GM23338 (cell line): ENCODE results near the gene KLHL13. TPM values are rescaled to one million over a fixed set of nuclear protein-coding genes. Genes with fewer than 3 reads are reported as not detected.

Experiments
- ATAC-seq: fragments of 200-7000 bp; cut with Tn5 transposase; 3 replicates; pipeline ENCODE4 v1.9.1; 2020
- DNase-seq: peaks from one replicate; pipeline ENCODE4 v3.0.0-alpha.2; 2015; ENCODE audit warnings: low spot score
- H2AFZ ChIP-seq: fragments of 200-600 bp; sonication (generic); 2 replicates; pipeline ENCODE4 v1.8.0; 2016; ENCODE audit warnings: antibody characterized with exemption, mild to moderate bottlenecking, moderate library complexity
- H3F3A ChIP-seq: fragments of 200-600 bp; sonication (generic); replicated peaks from 2 replicates; pipeline ENCODE4 v1.8.0; 2017; ENCODE audit warnings: antibody characterized with exemption, mixed run types, low read depth
- H3K27ac ChIP-seq: fragments of 200-600 bp; sonication (generic); 2 replicates; pipeline ENCODE4 v1.6.1; 2016; ENCODE audit warnings: low read depth
- H3K27me3 ChIP-seq: fragments of 200-600 bp; sonication (generic); 2 replicates; pipeline ENCODE4 v1.8.0; 2016; ENCODE audit warnings: mild to moderate bottlenecking, mixed run types, moderate library complexity; ENCODE audit not compliant: insufficient read depth
- H3K36me3 ChIP-seq: fragments of 200-600 bp; sonication (generic); 2 replicates; pipeline ENCODE4 v1.8.0; 2016; ENCODE audit warnings: mild to moderate bottlenecking; ENCODE audit not compliant: insufficient read depth
- H3K4me1 ChIP-seq: fragments of 200-600 bp; sonication (generic); 2 replicates; pipeline ENCODE4 v1.8.0; 2016; ENCODE audit warnings: mild to moderate bottlenecking, moderate library complexity; ENCODE audit not compliant: insufficient read depth
- H3K4me2 ChIP-seq: fragments of 200-600 bp; sonication (generic); 2 replicates; pipeline ENCODE4 v1.7.1; 2017; ENCODE audit warnings: mixed run types
- H3K4me3 ChIP-seq: fragments of 200-600 bp; sonication (generic); 2 replicates; pipeline ENCODE4 v1.6.1; 2016; ENCODE audit warnings: mixed run types
- H3K79me2 ChIP-seq: fragments of 200-600 bp; sonication (generic); replicated peaks from 2 replicates; pipeline ENCODE4 v1.8.0; 2017; ENCODE audit warnings: mild to moderate bottlenecking; ENCODE audit not compliant: insufficient read depth
- H3K9me2 ChIP-seq: fragments of 200-600 bp; sonication (generic); 2 replicates; pipeline ENCODE4 v1.8.0; 2017; ENCODE audit not compliant: insufficient read depth
- H4K20me1 ChIP-seq: fragments of 200-600 bp; sonication (generic); replicated peaks from 2 replicates; pipeline ENCODE4 v1.8.0; 2017; ENCODE audit warnings: mild to moderate bottlenecking; ENCODE audit not compliant: insufficient read depth
- H3K27ac Mint-ChIP-seq: 2 replicates; pipeline ENCODE4 v1.8.0; 2020; ENCODE audit warnings: inconsistent platforms, mild to moderate bottlenecking, moderate library complexity, mixed read lengths
- H3K27me3 Mint-ChIP-seq: 3 replicates; pipeline ENCODE4 v1.8.0; 2022; ENCODE audit warnings: low read depth, mild to moderate bottlenecking, moderate library complexity, mixed read lengths, inconsistent platforms; ENCODE audit not compliant: insufficient read depth, poor library complexity
- H3K36me3 Mint-ChIP-seq: 3 replicates; pipeline ENCODE4 v1.8.0; 2021; ENCODE audit warnings: low read depth, mild to moderate bottlenecking, inconsistent platforms, moderate library complexity, mixed read lengths
- H3K4me1 Mint-ChIP-seq: 3 replicates; pipeline ENCODE4 v1.8.0; 2020; ENCODE audit warnings: mild to moderate bottlenecking, inconsistent platforms, mixed read lengths
- H3K4me3 Mint-ChIP-seq: 3 replicates; pipeline ENCODE4 v1.8.0; 2021; ENCODE audit warnings: moderate library complexity, mild to moderate bottlenecking, inconsistent platforms, mixed read lengths
- H3K9me3 Mint-ChIP-seq: 3 replicates; pipeline ENCODE4 v1.8.0; 2020; ENCODE audit warnings: moderate library complexity, mild to moderate bottlenecking, inconsistent platforms, mixed read lengths
- CTCF ChIP-seq, 2 experiments: fragments of 200-600 bp in 1 of 2; sonication (generic) in 1 of 2; conservative IDR thresholded peaks; 2 replicates each; pipeline versions ENCODE4 v1.5.1 to v1.6.1; 2016 to 2017; ENCODE audit warnings: antibody characterized with exemption in 2 of 2, low read depth in 2 of 2, mild to moderate bottlenecking in 2 of 2, moderate library complexity in 1 of 2
- EZH2phosphoT487 ChIP-seq: fragments of 200-600 bp; sonication (generic); IDR thresholded peaks from one replicate; pipeline ENCODE4 v1.8.1; 2018; ENCODE audit warnings: antibody characterized with exemption; ENCODE audit not compliant: unreplicated experiment
- JUNB ChIP-seq: IDR thresholded peaks from one replicate; pipeline ENCODE4 v1.6.1; 2016; ENCODE audit warnings: antibody characterized with exemption; ENCODE audit not compliant: unreplicated experiment
- NANOG ChIP-seq: IDR thresholded peaks from 2 replicates; pipeline ENCODE4 v1.6.1; 2016; ENCODE audit warnings: antibody characterized with exemption, borderline replicate concordance
- POLR2AphosphoS5 ChIP-seq: IDR thresholded peaks from 2 replicates; pipeline ENCODE4 v1.6.1; 2016; ENCODE audit warnings: antibody characterized with exemption, low read depth
- ZNF114 ChIP-seq: fragments of 250-450 bp; sonication (Bioruptor Pico); IDR thresholded peaks from 2 replicates; pipeline ENCODE4 v1.5.0; 2020; ENCODE audit warnings: mild to moderate bottlenecking, moderate library complexity
- polyA plus RNA-seq: library from polyadenylated mRNA; unstranded; fragments of >200 nt; fragmentation: Nextera tagmentation; extraction: Ambion mirVana; gene quantifications from 2 replicates; pipeline ENCODE4 v1.2.1, GENCODE V29; 2016
- total RNA-seq: library from RNA; depleted of rRNA; stranded (reverse); fragments of >200 nt; shearing (Covaris generic); gene quantifications from 2 replicates; pipeline ENCODE4 v1.2.3, GENCODE V29; 2014
- TF ChIP-seq, protein P1 (sequence below): IDR thresholded peaks from one replicate; pipeline ENCODE4 v1.6.1; 2018; ENCODE audit warnings: antibody characterized with exemption; ENCODE audit not compliant: unreplicated experiment
- TF ChIP-seq, protein P2 (sequence below): IDR thresholded peaks from 2 replicates; pipeline ENCODE4 v1.6.1; 2016; ENCODE audit warnings: antibody characterized with exemption

Gene KLHL13
- total and polyA plus RNA-seq, 2 experiments from 2014 or later = 5.9 to 10.9 TPM

GRCh38 chrX:117978402-117978801 lies 138.2 kb downstream of the KLHL13 start (continued):
- TF ChIP-seq CTCF (conservative IDR thresholded peaks at IDR 0.05; ENCODE audit: low read depth in 2 of 2) (no peak), EZH2phosphoT487 (no peak), ZNF114 (no peak), NANOG (no peak), POLR2AphosphoS5 (no peak), JUNB (no peak)
- TF ChIP-seq, protein P1, sequence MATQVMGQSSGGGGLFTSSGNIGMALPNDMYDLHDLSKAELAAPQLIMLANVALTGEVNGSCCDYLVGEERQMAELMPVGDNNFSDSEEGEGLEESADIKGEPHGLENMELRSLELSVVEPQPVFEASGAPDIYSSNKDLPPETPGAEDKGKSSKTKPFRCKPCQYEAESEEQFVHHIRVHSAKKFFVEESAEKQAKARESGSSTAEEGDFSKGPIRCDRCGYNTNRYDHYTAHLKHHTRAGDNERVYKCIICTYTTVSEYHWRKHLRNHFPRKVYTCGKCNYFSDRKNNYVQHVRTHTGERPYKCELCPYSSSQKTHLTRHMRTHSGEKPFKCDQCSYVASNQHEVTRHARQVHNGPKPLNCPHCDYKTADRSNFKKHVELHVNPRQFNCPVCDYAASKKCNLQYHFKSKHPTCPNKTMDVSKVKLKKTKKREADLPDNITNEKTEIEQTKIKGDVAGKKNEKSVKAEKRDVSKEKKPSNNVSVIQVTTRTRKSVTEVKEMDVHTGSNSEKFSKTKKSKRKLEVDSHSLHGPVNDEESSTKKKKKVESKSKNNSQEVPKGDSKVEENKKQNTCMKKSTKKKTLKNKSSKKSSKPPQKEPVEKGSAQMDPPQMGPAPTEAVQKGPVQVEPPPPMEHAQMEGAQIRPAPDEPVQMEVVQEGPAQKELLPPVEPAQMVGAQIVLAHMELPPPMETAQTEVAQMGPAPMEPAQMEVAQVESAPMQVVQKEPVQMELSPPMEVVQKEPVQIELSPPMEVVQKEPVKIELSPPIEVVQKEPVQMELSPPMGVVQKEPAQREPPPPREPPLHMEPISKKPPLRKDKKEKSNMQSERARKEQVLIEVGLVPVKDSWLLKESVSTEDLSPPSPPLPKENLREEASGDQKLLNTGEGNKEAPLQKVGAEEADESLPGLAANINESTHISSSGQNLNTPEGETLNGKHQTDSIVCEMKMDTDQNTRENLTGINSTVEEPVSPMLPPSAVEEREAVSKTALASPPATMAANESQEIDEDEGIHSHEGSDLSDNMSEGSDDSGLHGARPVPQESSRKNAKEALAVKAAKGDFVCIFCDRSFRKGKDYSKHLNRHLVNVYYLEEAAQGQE = no peak
- TF ChIP-seq, protein P2, sequence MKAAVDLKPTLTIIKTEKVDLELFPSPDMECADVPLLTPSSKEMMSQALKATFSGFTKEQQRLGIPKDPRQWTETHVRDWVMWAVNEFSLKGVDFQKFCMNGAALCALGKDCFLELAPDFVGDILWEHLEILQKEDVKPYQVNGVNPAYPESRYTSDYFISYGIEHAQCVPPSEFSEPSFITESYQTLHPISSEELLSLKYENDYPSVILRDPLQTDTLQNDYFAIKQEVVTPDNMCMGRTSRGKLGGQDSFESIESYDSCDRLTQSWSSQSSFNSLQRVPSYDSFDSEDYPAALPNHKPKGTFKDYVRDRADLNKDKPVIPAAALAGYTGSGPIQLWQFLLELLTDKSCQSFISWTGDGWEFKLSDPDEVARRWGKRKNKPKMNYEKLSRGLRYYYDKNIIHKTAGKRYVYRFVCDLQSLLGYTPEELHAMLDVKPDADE = no peak

DNA sequence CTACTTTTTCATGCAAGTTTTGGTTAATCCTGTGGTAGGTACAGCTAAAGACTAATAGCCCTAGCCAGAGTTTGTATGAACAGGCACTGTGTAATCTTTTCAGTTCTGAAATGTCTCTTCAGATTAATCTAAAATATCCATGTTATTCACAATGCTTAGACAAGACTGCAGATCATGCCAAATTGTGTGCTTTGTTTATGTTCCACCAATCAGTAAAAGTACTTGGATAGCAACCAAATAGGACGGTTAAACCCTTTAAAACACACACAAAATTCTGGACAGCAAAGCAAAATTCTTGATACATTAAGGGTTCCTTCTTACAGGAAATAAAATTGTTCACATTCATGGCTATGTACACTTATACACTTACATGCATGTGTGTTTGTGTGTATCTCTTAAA lies 139.1 kb downstream of the KLHL13 start:
- peaks cover 7% of the 10 kb centered on the region for H3K4me1 ChIP-seq
- ATAC-seq (no peak), DNase-seq (no peak)
- H2AFZ ChIP-seq = no peak overlapping the region
- no peak overlapping the region for H3K27ac ChIP-seq
- no peak for TF ChIP-seq EZH2phosphoT487
- Mint-ChIP-seq H3K4me1 (peaks cover 12% of the 10 kb centered on the region; the same call in 2 of the 3 replicates), H3K4me3 (no peak overlapping the region), H3K36me3 (no peaks in the 10 kb centered on the region), H3K27me3 (peaks cover 4% of the 10 kb centered on the region), H3K9me3 (no peaks in the 10 kb centered on the region), H3K27ac (no peak overlapping the region)
- no peaks in the 10 kb centered on the region for H3K27me3 ChIP-seq
- no peak overlapping the region for H3K4me3 ChIP-seq
- H3K4me2 ChIP-seq = no peak overlapping the region
- no peaks in the 10 kb centered on the region for H3K79me2 ChIP-seq
- no peaks in the 10 kb centered on the region for H4K20me1 ChIP-seq
- H3F3A ChIP-seq = no peaks in the 10 kb centered on the region
- H3K9me2 ChIP-seq = no peaks in the 10 kb centered on the region
- H3K36me3 ChIP-seq = no peaks in the 10 kb centered on the region
